Psoas muscle (tissue), 8 donors: ENCODE measurements around the gene FXYD5. TPM values are rescaled to one million over a fixed set of nuclear protein-coding genes. Genes with fewer than 3 reads are reported as not detected.
A peak's percentile ranks its signal among the peaks of the same experiment; 100 is the strongest.
"Not testable (repeated sequence)": the region's sequence is repeated elsewhere in the genome, so short reads cannot be mapped to it uniquely, and the experiment has no call there.

Experiments used
- ATAC-seq, 4 donors: fragments of 200-7000 bp; cut with Tn5 transposase; one replicate each; pipeline ENCODE4 v1.9.1; 2020; ENCODE audit warnings: moderate library complexity in 3 of 4, mild to moderate bottlenecking in 2 of 4
- DNase-seq, 2 donors: peaks; one replicate each; pipeline ENCODE4 v3.0.0-alpha.2; 2020
- H3K27ac ChIP-seq: fragments of 200-600 bp; one replicate; pipeline ENCODE4 v1.8.0; 2022
- H3K27me3 ChIP-seq, 3 donors: fragments of 200-600 bp in 1 of 3; one replicate each; pipeline versions ENCODE4 v1.6.1 to v1.8.0; 2013 to 2022; ENCODE audit warnings: low read length in 2 of 3, mild to moderate bottlenecking in 2 of 3, moderate library complexity in 1 of 3; ENCODE audit not compliant: insufficient read depth in 3 of 3
- H3K36me3 ChIP-seq, 2 donors: fragments of 200-600 bp in 1 of 2; one replicate each; pipeline versions ENCODE4 v1.6.1 to v1.8.0; 2013 to 2022; ENCODE audit warnings: low read depth in 1 of 2, mild to moderate bottlenecking in 1 of 2, moderate library complexity in 1 of 2; ENCODE audit not compliant: insufficient read depth in 1 of 2
- H3K4me1 ChIP-seq: fragments of 200-600 bp; one replicate; pipeline ENCODE4 v1.8.0; 2022
- H3K4me3 ChIP-seq: fragments of 200-600 bp; one replicate; pipeline ENCODE4 v1.8.0; 2022; ENCODE audit warnings: mild to moderate bottlenecking
- H3K9me3 ChIP-seq: fragments of 200-600 bp; one replicate; pipeline ENCODE4 v1.8.0; 2022
- CTCF ChIP-seq: fragments of 200-600 bp; IDR thresholded peaks from one replicate; pipeline ENCODE4 v1.8.0; 2022; ENCODE audit warnings: antibody characterized with exemption
- WGBS, 3 donors: extraction: QIAGEN DNeasy Blood & Tissue Kit; methylation state at CpG; one replicate each; pipeline versions ENCODE4 v1.1.6 to v1.1.7; 2013; 5-methylcytosine and 5-hydroxymethylcytosine counted together
- intact Hi-C, 2 donors: fragments of 100-400 bp; cut with DNase I; formaldehyde crosslinking; loops; one replicate each; pipeline versions ENCODE4 v1.11.0 to v1.14.2; 2022
- polyA plus RNA-seq, 3 donors: library from polyadenylated mRNA; stranded (reverse); fragments of 200-250 nt; gene quantifications; one replicate each; pipeline ENCODE4 v1.2.3, GENCODE V29; 2013
- total RNA-seq, 4 donors: library from RNA; stranded (reverse); fragmentation: NEBNext Ultra II Directional in 2 of 4; extraction: Animal tissue kit (Norgen Biotek cat#: 25700) in 2 of 4; gene quantifications; one replicate each; pipeline versions ENCODE4 v1.2.1 to v1.2.4, GENCODE V29; 2021 to 2023
- donor health status: healthy with polysubstance abuse.
- donor health status: DM: no; HTN: no; CAD: no; lungs with moderate emphysema.
- donor health status: Bipolar disorder and iron deficiency.
- donor health status: healthy.
- donor health status: DM: yes; HTN: yes; CAD: no.
- donor health status: DM: no; HTN: no; CAD: no.
- donor health status: DM: no; HTN: no; CAD: no.
- donor health status: DM: yes; HTN: yes; CAD: no.

The FXYD5 gene
- total and polyA plus RNA-seq, 7 donors = 6.4 to 19.1 (median 11.5) TPM

- Histone ChIP-seq H3K9me3 (no peaks in the 10 kb centered on the region), H3K27ac (no peak overlapping the region), H3K4me1 (no peaks in the 10 kb centered on the region), H3K27me3 (peaks cover 0 to 4% (median 0%) of the 10 kb centered on the region in 3 donors), H3K36me3 (peaks cover 0 to 11% of the 10 kb centered on the region in 2 donors), H3K4me3 (no peak overlapping the region)
- peak in 2 of 4 donors; percentile 26 to 29 for ATAC-seq
- 54 to 69% (median 56%) methylated on average over 7 of the region's 7 CpGs for WGBS, 3 donors
- no peak for TF ChIP-seq CTCF
- no peak for DNase-seq
- intact Hi-C loops = loop anchor here in 1 of 2 donors (10.0 kb wide), 1 partner anchor 118 kb away; the partner anchor contains the start of gene USF2
These were observed 7.6 kb upstream of the FXYD5 start for GRCh38 chr19:35146746-35147459.

GRCh38 chr19:35149463-35149862 is 5.1 kb upstream of the FXYD5 start:
- intact Hi-C loops = loop anchor here in 1 of 2 donors (10.0 kb wide), 1 partner anchor 115 kb away; the partner anchor contains the start of gene USF2
- ATAC-seq = no peak
- Histone ChIP-seq H3K9me3 (no peaks in the 10 kb centered on the region), H3K27ac (no peak overlapping the region), H3K4me3 (no peak overlapping the region), H3K27me3 (peaks cover 0 to 20% (median 10%) of the 10 kb centered on the region in 3 donors), H3K4me1 (no peaks in the 10 kb centered on the region), H3K36me3 (no peaks in the 10 kb centered on the region)
- no peak for DNase-seq
- no peak for TF ChIP-seq CTCF
- WGBS, 3 donors = 77 to 84% (median 84%) methylated on average over 3 of the region's 3 CpGs

GRCh38 chr19:35150445-35150844 is 4.1 kb upstream of the FXYD5 start:
- intact Hi-C loops = no loop called here

GRCh38 chr19:35151273-35152065 is 3.1 kb upstream of the FXYD5 start:
- DNase-seq (no peak), ATAC-seq (no peak)
- no peak overlapping the region for H3K27ac ChIP-seq
- no peaks in the 10 kb centered on the region for H3K4me1 ChIP-seq
- no peaks in the 10 kb centered on the region for H3K9me3 ChIP-seq
- TF ChIP-seq CTCF = no peak
- peaks cover 0 to 37% (median 20%) of the 10 kb centered on the region in 3 donors for H3K27me3 ChIP-seq
- WGBS, 3 donors = 85 to 87% (median 87%) methylated on average over 20 of the region's 20 CpGs
- H3K36me3 ChIP-seq = no peaks in the 10 kb centered on the region
- no peak overlapping the region for H3K4me3 ChIP-seq
- intact Hi-C loops = no loop called here

More at GRCh38 chr19:35150445-35150844, 4.1 kb upstream of the FXYD5 start:
- Histone ChIP-seq H3K4me1 (no peaks in the 10 kb centered on the region), H3K4me3 (no peak overlapping the region), H3K27me3 (peaks cover 0 to 29% (median 18%) of the 10 kb centered on the region in 3 donors), H3K36me3 (no peaks in the 10 kb centered on the region), H3K27ac (no peak overlapping the region), H3K9me3 (no peaks in the 10 kb centered on the region)
- TF ChIP-seq CTCF = no peak
- ATAC-seq (no peak), DNase-seq (no peak)
- 71 to 80% (median 74%) methylated on average over 2 of the region's 2 CpGs for WGBS, 3 donors

GRCh38 chr19:35153129-35153522 is 1.4 kb upstream of the FXYD5 start:
- H3K4me3 ChIP-seq, H3K9me3 ChIP-seq, DNase-seq, H3K27ac ChIP-seq, H3K36me3 ChIP-seq, ATAC-seq, H3K4me1 ChIP-seq, intact Hi-C loops: not testable (repeated sequence)
- WGBS, 3 donors = 60 to 65% (median 61%) methylated on average over 10 of the region's 10 CpGs
- peaks cover 0 to 41% (median 20%) of the 10 kb centered on the region in 3 donors for H3K27me3 ChIP-seq
